ENCODE data around the gene PLXNB1. TPM values are rescaled to one million over a fixed set of nuclear protein-coding genes. Genes with fewer than 3 reads are reported as not detected.

PLXNB1 gene
- total and polyA plus RNA-seq, 2 of the 13 experiments (the other 11 are each of a cell fraction or from before 2014, with no cell fraction given), result 86.0 to 143 TPM

DNA sequence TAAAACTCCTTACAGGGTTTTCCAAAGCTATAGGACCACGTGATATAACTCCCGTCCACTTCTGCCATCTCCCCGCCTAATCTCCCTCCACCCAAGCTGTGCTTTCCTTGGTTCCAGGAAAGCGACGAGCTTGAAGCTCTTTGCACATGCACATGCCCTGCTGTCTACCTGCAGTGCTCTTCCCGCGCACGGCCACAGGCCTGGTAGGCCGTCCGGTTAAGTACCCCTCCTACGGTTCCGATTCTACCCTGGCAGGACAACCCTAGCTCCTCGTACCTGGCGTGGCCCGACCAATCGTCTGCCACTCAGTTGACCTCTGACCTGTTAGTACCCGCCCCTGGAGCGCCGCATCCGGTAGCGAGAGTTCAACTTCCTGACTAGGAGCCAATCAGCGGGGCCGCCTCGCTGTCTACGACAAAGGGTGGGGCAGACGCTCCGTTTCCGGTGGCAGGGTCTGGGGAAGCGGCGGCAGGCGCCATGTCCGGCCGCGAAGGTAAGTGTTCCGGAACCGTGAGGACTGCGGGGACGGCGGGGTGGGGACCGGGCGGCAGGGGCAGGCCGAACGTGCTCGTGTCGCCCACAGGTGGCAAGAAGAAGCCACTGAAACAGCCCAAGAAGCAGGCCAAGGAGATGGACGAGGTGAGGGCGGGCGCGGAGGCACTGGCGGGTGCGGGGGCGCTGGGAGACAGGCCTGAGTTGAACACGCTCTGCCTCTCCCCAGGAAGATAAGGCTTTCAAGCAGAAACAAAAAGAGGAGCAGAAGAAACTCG lies 10.1 kb upstream of the PLXNB1 start, which contains the start of the genes CCDC51 and TMA7 (continued):
- TF ChIP-seq, protein P1, sequence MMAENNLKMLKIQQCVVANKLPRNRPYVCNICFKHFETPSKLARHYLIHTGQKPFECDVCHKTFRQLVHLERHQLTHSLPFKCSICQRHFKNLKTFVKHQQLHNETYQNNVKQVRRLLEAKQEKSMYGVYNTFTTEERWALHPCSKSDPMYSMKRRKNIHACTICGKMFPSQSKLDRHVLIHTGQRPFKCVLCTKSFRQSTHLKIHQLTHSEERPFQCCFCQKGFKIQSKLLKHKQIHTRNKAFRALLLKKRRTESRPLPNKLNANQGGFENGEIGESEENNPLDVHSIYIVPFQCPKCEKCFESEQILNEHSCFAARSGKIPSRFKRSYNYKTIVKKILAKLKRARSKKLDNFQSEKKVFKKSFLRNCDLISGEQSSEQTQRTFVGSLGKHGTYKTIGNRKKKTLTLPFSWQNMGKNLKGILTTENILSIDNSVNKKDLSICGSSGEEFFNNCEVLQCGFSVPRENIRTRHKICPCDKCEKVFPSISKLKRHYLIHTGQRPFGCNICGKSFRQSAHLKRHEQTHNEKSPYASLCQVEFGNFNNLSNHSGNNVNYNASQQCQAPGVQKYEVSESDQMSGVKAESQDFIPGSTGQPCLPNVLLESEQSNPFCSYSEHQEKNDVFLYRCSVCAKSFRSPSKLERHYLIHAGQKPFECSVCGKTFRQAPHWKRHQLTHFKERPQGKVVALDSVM (CRISPR knock-in tag; IDR thresholded peaks at IDR 0.05), result no peak
- TF ChIP-seq KLF12 (CRISPR knock-in tag; IDR thresholded peaks at IDR 0.05; ENCODE audit: borderline replicate concordance) (peak; percentile 85), ATAD3A (CRISPR knock-in tag; IDR thresholded peaks at IDR 0.05) (no peak), ZNF547 (CRISPR knock-in tag; IDR thresholded peaks at IDR 0.05) (peak; percentile 87), ZNF607 (CRISPR knock-in tag; IDR thresholded peaks at IDR 0.05; ENCODE audit: borderline replicate concordance) (peak; percentile 88), FOXJ3 (CRISPR knock-in tag; IDR thresholded peaks at IDR 0.05; ENCODE audit: borderline replicate concordance) (no peak), SPEN (CRISPR knock-in tag; IDR thresholded peaks at IDR 0.05; ENCODE audit: low read depth) (peak; percentile 74; the same call in 1 of the 2 replicates), PLRG1 (conservative IDR thresholded peaks at IDR 0.05) (no peak), SP4 (CRISPR knock-in tag; IDR thresholded peaks at IDR 0.05) (peak; percentile 92), HMGA1 (CRISPR knock-in tag; conservative IDR thresholded peaks at IDR 0.05) (no peak), ZNF383 (CRISPR knock-in tag; IDR thresholded peaks at IDR 0.05; ENCODE audit: borderline replicate concordance) (no peak), ZNF660 (CRISPR knock-in tag; IDR thresholded peaks at IDR 0.05; ENCODE audit: borderline replicate concordance, low read depth) (no peak)
- TF ChIP-seq, protein P2, sequence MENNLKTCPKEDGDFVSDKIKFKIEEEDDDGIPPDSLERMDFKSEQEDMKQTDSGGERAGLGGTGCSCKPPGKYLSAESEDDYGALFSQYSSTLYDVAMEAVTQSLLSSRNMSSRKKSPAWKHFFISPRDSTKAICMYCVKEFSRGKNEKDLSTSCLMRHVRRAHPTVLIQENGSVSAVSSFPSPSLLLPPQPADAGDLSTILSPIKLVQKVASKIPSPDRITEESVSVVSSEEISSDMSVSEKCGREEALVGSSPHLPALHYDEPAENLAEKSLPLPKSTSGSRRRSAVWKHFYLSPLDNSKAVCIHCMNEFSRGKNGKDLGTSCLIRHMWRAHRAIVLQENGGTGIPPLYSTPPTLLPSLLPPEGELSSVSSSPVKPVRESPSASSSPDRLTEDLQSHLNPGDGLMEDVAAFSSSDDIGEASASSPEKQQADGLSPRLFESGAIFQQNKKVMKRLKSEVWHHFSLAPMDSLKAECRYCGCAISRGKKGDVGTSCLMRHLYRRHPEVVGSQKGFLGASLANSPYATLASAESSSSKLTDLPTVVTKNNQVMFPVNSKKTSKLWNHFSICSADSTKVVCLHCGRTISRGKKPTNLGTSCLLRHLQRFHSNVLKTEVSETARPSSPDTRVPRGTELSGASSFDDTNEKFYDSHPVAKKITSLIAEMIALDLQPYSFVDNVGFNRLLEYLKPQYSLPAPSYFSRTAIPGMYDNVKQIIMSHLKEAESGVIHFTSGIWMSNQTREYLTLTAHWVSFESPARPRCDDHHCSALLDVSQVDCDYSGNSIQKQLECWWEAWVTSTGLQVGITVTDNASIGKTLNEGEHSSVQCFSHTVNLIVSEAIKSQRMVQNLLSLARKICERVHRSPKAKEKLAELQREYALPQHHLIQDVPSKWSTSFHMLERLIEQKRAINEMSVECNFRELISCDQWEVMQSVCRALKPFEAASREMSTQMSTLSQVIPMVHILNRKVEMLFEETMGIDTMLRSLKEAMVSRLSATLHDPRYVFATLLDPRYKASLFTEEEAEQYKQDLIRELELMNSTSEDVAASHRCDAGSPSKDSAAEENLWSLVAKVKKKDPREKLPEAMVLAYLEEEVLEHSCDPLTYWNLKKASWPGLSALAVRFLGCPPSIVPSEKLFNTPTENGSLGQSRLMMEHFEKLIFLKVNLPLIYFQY (CRISPR knock-in tag; IDR thresholded peaks at IDR 0.05; ENCODE audit: borderline replicate concordance), result 0 out of 2 replicates have a peak, but pooled peaks have one; percentile 35
- TF ChIP-seq, protein P3, sequence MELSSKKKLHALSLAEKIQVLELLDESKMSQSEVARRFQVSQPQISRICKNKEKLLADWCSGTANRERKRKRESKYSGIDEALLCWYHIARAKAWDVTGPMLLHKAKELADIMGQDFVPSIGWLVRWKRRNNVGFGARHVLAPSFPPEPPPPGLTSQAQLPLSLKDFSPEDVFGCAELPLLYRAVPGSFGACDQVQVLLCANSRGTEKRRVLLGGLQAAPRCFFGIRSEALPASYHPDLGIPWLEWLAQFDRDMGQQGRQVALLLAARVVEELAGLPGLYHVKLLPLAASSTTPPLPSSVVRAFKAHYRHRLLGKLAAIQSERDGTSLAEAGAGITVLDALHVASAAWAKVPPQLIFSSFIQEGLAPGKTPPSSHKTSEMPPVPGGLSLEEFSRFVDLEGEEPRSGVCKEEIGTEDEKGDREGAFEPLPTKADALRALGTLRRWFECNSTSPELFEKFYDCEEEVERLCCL (CRISPR knock-in tag; IDR thresholded peaks at IDR 0.05; ENCODE audit: borderline replicate concordance), result 0 out of 2 replicates have a peak, but pooled peaks have one; percentile 64
- TF ChIP-seq, protein P4, sequence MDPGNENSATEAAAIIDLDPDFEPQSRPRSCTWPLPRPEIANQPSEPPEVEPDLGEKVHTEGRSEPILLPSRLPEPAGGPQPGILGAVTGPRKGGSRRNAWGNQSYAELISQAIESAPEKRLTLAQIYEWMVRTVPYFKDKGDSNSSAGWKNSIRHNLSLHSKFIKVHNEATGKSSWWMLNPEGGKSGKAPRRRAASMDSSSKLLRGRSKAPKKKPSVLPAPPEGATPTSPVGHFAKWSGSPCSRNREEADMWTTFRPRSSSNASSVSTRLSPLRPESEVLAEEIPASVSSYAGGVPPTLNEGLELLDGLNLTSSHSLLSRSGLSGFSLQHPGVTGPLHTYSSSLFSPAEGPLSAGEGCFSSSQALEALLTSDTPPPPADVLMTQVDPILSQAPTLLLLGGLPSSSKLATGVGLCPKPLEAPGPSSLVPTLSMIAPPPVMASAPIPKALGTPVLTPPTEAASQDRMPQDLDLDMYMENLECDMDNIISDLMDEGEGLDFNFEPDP (CRISPR knock-in tag; conservative IDR thresholded peaks at IDR 0.05), result no peak
- TF ChIP-seq, protein P5, sequence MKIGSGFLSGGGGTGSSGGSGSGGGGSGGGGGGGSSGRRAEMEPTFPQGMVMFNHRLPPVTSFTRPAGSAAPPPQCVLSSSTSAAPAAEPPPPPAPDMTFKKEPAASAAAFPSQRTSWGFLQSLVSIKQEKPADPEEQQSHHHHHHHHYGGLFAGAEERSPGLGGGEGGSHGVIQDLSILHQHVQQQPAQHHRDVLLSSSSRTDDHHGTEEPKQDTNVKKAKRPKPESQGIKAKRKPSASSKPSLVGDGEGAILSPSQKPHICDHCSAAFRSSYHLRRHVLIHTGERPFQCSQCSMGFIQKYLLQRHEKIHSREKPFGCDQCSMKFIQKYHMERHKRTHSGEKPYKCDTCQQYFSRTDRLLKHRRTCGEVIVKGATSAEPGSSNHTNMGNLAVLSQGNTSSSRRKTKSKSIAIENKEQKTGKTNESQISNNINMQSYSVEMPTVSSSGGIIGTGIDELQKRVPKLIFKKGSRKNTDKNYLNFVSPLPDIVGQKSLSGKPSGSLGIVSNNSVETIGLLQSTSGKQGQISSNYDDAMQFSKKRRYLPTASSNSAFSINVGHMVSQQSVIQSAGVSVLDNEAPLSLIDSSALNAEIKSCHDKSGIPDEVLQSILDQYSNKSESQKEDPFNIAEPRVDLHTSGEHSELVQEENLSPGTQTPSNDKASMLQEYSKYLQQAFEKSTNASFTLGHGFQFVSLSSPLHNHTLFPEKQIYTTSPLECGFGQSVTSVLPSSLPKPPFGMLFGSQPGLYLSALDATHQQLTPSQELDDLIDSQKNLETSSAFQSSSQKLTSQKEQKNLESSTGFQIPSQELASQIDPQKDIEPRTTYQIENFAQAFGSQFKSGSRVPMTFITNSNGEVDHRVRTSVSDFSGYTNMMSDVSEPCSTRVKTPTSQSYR (CRISPR knock-in tag; IDR thresholded peaks at IDR 0.05; ENCODE audit: borderline replicate concordance), result no peak

All from HepG2 (cell line).